HG02623 (cell line): ENCODE measurements around the gene GNAI2.
"Not testable (repeated sequence)": the region's sequence is repeated elsewhere in the genome, so short reads cannot be mapped to it uniquely, and the experiment has no call there.

Source experiments
- ATAC-seq: cut with Tn5 transposase; IDR thresholded peaks from one replicate; pipeline ENCODE4 v1.9.1; 2021; ENCODE audit warnings: moderate library complexity; ENCODE audit not compliant: unreplicated experiment

Gene GNAI2

DNA sequence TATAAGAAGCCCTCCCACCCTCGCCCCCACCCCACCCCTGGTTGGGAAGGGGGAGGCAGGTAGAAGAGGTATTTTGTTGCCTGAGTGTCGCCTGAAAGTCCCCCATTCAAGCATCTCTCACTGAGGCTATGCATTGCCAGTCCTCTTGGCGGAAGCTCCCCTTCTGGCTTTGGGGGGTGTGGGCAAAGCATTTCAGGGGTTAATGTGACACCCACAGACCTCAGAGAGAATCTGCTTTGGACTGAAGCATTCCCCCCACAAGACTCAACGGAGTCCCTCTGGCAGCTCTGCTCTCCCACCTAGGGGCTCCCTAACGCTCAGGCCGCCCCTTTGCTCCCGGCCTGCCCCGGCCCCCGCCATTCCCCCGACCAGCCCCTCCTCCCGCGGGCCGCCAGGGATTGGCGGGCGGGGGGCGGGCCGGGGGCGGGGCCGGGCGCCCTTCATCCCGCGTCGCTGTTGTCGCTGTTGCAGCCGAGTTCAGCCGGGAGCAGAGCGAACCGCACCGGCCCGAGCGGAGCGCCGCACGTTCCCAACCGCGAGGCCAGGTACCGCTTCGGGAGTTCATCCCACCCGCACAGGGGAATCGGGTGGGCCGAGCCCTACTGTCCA is 31.1 kb upstream of the GNAI2 start, which contains the start of gene SLC38A3:
SLC38A3 (plus strand) TSS at position 468 of the 609 bp plus-strand sequence. CDS start 8,929 bp downstream, outside the sequence.
- no peak for ATAC-seq

DNA sequence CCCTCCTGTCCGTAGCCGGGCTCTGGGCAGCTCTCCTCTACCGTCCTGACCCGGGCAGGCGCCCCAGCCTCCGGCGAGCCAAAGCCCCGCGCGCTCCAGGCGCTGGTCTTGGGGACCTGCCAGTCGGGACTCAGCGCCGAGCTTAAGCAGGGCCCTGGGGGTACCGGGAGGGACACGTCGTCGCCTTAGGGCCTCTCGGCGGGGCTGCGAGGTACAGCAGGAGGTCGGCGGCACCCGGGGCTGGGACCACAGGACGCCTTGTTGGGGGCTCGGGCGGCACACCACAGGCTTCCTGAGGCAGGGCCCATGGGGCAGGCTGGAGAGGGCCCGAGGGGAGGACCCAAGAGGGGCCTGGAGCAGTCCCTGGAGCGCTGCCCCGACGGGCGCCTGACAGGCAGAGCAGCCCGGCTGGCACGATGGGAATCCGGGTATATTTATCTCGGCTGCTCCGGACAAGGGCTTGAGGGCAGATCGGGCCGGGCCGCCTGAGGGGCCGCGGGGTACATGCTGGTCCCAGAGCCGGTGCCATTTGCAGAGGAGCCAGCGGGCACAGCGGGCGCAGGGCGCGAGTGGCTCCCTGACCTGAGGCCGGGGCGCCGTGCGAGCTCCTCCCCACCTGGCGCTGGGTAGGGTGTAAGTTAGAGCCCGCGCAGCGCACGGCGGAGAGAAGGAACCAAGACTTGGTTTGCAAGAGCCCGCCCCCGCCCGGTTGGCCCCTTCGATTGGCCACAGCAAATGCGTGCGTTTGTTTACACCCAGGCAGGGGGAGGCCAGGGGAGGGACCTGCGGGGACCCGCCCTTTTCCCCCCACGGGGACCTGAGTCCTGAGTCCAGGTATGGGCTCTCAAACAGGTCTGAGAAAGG is 30.4 kb upstream of the GNAI2 start:
- ATAC-seq, result no peak

DNA sequence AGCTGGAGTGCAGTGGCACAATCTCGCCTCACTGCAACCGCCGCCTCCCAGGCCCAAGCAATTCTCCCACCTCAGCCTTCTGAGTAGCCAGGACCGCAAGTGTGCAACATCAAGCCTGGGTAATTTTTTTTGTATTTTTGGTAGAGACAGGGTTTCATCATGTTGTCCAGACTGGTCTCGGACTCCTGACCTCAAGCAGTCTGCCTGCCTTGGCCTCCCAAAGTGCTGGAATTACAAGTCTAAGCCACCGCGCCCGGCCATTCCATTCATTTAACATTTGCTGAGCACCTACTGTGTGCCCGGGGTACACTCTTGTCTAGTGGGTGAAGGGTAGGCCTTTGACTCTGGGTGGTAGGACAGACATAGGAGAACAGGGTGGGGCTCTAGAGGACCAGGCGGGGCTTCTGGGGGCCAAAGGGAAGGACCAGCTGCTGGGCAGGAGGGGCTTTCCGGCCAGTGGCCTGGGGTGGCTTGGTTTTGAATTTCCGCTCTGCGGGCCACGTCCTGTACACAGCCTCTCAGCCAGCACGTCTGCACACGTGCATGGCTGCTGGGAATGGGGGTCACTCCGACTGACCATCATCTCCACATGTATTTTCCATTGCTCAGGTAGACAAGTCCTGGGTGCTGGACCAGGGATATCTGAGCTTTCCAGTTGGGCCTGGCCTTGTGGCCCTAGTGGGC is 28.5 kb upstream of the GNAI2 start:
- ATAC-seq, result no peak

DNA sequence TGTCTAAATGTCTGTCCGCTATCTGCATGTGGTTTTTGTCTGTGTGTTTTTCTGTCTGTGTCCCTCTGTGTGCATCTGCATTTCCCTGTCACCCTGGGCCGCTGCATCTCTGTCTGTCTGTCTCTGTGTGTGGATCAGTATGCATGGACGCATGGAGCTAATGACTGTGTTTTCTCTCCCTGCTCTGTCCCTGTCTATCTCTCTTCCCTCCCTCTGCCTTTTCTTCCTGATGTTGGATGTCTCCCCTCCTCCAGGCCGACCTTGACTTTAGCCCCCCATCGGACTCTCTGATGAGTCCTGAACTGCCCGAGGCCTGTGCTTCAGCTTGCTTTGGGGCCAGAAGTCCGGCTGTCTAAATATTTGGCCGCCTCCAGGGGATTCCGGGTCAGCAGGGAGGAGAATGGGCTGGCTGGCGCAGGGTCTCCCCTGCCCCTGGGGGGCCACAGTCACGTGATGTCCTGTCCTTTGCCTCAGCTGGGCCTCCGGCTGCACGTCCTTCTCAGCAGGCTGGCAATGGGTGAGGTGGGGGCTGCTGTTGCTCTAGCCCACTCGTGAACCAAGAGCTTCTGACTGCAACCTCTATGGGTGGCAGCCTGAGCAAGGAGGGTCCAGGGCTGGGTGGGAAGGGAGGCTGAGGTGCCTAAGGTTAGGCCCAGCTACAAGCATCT is 27.2 kb upstream of the GNAI2 start:
- ATAC-seq, result no peak

DNA sequence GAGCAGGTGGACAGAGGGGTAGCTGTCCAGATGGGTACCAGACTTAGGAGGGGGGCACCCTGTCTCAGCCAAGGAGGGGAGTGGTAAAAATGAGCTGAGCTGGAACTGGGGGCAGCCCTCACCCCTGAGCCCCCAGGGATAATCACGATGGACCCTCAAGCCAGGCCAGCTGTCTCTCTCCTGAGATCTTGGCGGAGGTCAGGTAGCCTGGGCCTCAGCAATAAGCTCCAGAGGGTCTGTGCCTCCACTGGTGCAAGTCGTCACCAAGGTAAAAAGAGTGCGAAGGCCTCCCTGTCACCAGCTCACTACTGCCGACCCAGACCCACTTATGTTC is 25.9 kb upstream of the GNAI2 start:
- no peak for ATAC-seq

DNA sequence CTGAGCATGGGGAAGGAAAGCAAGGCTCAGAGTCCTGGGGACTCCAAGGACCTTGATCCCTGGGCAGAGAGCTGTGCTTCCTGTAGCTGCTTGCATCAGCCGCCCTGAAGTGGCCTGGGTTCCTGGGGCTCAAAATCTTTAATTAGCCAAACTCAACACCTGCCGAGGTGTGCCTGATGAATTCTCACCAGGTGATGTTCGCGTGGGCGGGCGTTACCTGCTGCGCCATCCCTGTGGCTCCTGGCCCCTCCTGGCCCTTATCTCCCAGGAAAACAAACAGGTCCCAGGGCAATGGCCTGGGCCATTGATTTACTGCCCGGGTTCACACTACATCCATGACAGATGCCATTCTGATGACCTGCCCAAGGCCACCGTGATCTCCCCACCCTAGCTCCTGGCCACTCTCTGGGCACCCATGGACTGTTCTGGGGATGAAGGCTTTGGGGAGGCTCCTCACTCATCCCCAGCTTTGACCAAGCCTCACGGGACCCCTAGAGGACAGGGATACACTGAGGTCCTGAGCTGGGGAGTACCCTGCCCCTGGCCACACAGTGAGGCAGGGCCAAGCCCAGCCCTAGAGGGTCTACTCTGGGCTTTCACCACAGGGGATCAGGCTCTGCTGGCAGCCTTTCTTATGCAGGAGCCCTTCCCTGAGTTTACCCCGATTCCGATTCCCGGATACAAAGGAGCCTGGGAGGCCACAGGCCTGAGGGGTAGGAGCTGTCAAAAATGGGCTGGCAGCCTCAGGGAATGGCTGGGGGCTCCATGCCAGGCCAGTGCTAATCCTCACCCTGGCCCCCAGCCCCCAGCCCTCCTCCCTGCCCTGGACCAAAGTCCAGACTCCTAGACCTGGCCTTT is 25.3 kb upstream of the GNAI2 start:
- ATAC-seq, result no peak

DNA sequence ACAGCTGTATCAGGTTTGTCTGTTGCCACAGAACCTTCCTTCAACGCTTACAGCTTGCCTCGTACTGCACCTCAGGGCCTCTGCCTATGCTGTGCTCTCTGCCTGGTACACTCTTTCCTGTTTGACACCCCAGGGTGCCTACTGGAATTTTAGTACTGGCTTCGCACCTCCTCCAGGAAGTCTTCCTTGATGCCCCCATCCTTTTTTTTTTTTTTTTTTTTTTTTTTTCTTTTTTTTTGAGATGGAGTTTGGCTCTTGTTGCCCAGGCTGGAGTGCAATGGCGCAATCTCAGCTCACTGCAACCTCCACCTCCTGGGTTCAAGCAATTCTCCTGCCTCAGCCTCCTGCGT is 24.7 kb upstream of the GNAI2 start:
- ATAC-seq, result not testable (repeated sequence)

DNA sequence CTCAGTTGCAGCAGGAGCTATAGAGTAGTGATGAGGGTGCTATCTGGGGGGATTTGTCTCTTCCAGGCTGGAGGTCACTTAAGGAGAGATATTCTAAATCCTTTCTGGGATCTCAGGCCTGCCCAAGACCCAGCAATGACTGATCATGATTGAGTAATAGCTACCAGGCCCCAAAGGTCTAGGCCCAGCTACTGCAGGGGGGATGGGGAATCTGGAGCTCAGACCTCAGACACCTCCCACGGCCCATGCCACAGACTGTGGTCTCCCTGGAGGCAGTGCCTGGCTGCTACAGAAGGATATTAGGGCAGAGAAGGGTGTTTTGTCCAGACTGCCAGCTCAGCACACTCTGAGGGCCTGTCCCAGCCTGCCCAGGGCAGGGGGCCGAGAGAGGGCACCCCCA is 24.1 kb upstream of the GNAI2 start:
- ATAC-seq, result no peak

DNA sequence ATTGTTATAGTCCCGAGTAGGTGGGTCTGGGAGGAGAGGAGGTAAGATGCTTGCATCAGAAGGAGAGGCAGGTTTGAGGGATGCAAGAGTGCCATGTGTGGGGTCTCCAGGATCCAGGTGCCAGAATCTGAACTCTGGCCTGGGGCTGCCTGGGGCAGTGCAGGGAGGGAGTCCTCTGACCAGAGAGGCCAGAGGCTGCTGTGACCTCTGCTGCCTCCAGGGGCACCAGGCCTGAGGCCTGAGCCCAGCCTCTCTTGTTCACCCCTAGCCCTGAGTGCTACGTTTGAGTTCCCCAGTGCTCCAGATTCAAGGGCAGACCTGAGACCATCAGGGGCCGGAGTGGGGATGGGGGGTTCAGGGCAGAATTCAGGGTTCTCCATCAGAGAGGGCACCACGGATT is 23.5 kb upstream of the GNAI2 start:
- ATAC-seq, result no peak

DNA sequence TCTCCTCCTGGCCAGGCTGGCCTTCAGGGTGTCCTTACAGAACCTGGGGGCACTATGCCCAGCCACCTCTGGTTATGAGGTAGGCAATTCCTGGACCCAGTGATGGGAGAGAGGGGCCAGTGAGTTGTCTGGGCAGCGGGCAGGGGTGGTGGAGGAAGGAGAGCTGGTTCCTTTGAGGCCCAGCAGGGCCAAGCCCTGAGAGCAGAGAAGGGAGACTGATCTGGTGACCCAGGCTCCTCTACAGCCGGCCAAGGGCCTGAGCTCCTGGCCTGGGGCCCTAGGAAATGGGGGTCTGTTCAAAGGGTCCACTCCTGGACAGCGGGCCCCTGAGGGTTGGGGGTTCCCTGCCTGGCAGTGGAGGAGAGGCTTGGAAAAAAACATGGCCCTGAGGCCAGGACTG is 23.0 kb upstream of the GNAI2 start:
- ATAC-seq, result no peak

DNA sequence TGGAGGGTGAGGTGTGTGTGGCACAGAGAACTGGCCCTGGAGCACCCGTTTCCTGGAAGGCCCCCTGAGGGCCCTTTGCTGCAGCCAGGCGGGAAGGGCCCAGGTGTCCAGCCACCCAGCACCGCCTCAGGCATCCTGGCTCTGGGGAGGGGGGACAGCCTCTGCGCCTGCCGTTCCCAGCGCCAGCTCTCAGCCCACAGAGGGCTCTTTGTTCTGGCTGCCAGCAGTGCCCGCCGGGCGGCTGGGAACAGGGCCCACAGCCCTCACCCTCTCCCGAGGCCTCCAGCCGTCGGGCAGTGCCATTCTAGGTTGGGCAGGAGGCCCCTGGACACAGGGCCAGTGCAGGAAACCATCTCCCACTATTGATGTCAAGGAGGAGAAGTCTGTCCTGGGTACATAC is 22.6 kb upstream of the GNAI2 start:
- no peak for ATAC-seq

DNA sequence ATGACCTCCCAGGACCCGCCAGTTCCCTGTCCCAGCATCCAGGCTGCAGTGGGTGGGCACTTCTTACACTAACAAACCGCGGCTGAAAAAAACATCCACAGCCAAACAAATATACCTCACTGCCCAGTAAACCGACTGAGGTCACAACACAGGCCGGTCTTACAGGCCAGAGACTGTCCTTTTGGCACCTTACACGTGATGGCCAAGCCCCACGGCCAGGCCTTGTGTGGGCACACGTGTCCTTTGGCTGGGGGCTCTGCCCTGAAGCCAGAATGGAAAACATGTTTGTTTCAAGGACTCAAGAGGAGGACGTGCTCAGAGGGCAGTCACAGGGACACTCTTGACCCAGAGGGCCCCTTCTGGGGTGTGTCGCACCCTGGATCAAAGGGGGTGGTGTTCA is 21.2 kb upstream of the GNAI2 start:
- no peak for ATAC-seq

DNA sequence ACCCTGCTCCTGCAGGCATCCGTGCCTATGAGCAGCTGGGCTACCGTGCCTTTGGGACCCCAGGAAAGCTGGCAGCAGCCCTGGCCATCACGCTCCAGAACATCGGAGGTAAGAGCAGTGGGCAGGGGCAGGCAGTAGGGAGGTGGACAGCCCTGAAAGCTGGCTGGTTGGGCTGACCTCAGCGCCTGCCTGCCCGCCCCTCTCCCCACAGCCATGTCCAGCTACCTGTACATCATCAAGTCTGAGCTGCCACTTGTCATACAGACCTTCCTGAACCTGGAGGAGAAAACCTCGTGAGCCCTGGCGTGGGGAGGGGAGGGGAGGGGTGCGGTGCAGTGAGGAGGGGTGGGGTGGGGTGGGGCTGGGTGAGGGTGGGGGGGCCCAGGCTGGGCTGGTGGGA is 20.5 kb upstream of the GNAI2 start:
- ATAC-seq, result no peak

DNA sequence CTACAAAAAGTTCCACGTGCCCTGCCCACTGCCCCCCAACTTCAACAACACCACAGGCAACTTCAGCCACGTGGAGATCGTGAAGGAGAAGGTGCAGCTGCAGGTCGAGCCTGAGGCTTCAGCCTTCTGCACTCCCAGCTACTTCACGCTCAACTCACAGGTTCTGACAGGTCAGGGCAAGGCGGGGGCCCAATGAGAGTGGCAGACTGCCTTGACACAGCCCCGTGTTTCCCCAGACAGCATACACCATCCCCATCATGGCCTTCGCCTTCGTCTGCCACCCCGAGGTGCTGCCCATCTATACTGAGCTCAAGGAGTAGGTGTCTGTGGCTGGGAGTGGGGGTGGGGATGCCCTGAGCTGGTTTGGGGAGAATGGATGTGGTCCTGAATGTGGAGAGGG is 18.3 kb upstream of the GNAI2 start:
- ATAC-seq, result no peak

DNA sequence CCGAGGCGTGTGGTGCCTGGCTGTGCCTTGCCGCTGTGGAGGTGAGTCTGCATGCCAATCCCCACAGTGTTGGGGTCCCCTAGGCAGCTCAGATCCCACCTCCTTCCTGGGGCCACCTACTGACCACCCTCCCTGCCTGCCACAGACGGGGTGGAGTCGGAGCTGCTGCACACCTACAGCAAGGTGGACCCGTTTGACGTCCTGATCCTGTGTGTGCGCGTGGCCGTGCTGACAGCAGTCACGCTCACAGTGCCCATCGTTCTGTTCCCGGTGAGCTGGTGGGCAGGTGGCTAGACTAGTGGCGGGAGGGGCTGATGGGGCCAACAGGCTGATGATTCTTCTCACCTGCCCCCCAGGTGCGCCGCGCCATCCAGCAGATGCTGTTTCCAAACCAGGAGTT is 17.6 kb upstream of the GNAI2 start:
- ATAC-seq, result no peak

DNA sequence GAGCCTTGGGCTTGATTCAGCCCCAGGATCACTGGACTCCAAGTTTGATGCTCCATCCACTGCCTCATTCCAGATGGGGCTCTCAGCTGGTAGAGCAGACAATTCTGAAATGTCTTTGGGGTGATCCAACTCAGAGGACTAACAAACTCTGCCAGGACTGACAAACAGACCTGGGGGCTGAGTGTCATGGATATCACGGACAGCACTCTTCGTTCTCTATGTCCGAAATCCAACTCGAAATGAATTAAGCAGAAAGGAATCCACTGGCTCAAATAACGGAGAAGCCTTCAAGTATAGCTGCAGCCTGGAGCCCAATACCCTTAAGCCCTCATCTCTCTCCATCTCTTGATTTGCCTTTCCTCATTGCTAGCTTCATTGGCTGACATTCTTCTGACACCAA is 16.7 kb upstream of the GNAI2 start:
- ATAC-seq, result no peak

DNA sequence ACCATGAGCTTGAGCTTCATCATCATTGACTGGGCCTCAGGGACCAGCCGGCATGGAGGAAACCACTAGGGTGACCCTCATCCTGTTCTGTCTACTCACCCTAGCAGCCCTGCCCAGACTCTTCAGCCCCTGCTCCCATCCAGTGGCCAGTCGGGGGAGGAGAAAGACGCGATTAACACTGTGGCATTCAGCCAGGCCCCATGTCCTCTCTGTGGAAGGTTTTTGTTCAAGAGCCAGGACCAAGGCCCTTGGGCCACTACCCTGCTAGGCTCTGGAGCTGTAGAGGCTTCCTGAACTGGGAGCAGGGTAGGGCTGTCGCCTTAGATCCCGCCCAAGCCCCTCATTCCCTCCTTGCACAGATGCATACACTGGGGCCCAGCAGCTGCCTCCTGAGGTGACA is 15.9 kb upstream of the GNAI2 start:
- no peak for ATAC-seq

DNA sequence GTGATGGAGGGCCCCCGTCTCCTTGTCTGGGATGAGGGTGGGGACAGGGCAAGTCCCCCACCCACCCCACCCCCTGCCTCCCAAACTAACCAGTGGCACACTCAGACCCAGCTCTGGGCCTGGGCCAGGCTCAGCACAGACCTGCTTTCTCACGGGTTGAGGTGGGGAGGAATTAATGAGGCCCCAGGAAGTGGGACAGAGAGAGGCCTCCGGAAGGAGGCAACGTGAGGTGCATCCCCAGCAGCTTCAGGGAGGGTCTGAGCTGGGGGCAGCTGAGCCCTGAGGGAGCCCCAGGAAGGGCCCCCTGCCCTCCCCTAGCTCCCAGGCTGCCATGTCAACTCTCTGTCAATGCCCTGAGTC is 15.0 kb upstream of the GNAI2 start:
- no peak for ATAC-seq

DNA sequence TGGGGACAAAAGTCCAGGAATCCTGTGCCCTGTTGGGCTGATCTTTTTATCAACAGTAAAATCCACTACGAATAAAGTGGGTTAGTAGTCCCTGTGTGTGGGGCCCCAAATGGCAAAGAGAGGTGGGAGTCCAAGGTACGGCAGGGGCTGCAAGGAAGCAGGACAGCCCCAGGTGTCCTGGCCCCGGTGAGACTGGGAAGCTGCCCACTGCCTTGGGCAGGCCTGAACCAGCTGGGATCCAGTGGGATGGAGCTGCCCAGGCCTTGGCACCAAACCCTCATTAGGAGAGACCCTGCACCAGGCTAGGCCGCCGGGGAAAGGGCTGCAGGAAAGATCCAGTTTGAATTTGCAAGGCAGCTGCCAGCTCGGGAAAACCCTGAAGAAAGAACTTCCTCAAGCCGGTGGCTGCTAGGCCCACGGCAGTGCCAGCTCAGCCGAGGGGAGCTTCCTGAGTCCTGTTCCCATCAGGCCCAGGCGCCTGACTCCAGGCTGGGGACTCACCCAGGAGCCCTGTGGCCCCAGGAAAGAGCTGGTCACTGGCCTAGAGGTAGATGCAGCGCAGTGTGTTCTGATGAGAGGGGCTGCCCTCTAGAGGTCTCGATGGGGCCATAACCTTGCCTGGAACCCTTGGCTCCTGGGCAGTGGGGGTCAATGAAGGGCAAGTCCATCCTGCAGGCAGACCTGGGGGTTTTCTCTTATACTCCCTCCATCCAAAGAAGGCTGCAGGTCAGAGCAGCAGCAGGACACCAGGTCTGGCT is 14.4 kb upstream of the GNAI2 start:
- no peak for ATAC-seq

DNA sequence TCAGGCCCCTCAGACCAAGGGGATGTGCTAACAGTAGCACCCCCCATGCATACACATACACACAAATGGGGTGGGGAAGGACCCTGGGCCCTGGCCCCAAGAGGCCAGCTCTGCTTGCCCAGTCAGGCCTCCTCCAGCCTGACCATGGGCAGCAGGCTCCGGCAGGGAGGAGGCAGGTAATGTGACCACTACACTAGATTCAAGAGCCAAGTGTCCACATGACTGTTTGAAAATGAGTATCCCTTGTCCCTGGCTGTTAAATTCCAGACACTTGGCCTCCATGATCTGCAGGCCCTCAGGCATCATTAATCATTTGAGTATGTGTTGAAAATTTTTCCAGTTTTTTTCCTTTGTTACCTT is 13.9 kb upstream of the GNAI2 start:
- no peak for ATAC-seq
